GM12873 (cell line): Measurements from ENCODE around the gene ASIC2.

Source experiments
- CTCF ChIP-seq: IDR thresholded peaks from 2 replicates; pipeline ENCODE4 v1.5.1; 2012; ENCODE audit warnings: low read depth, mild to moderate bottlenecking, moderate library complexity, low read length, control low read depth; ENCODE audit not compliant: insufficient read depth; ENCODE audit errors: missing control alignments

Gene ASIC2

GRCh38 chr17:32995416-32996045 is 297.6 kb downstream of the ASIC2 start:
- TF ChIP-seq CTCF = no peak

- TF ChIP-seq CTCF = no peak
Measured at GRCh38 chr17:32993977-32994376, 299.1 kb downstream of the ASIC2 start.

GRCh38 chr17:32992321-32993033 is 300.6 kb downstream of the ASIC2 start:
- TF ChIP-seq CTCF = no peak

- no peak for TF ChIP-seq CTCF
Measured at GRCh38 chr17:32988481-32989101, 304.5 kb downstream of the ASIC2 start.

GRCh38 chr17:32985050-32985756 is 307.9 kb downstream of the ASIC2 start:
- no peak for TF ChIP-seq CTCF

- TF ChIP-seq CTCF = no peak
Measured at GRCh38 chr17:32980230-32980629, 312.9 kb downstream of the ASIC2 start.

GRCh38 chr17:32976605-32977004 is 316.5 kb downstream of the ASIC2 start:
- no peak for TF ChIP-seq CTCF
